NCI-H1092 (cell line): ENCODE measurements around the gene CYGB.

Experiments
- DNase-seq: peaks from one replicate; lab custom pipeline; 2025; lab: John Stamatoyannopoulos, UW

The CYGB gene

DNA sequence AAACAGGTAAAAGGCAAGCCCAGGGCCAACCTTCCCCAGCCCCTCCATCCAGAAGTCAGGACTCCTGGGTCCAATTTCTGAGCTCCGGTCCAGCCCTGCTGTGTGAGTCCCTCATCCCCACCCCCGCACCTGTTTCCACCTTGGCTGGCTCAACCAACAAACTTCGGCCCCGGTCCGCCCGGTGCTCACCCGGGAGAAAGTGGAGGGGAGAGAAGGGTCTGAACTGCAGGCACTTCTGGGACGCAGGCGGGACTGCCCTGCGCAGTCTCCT is 36.8 kb downstream of the CYGB start:
- DNase-seq = no peak

GRCh38 chr17:76500074-76500746 is 37.3 kb downstream of the CYGB start:
- no peak for DNase-seq

GRCh38 chr17:76499267-76499667 is 38.2 kb downstream of the CYGB start:
- DNase-seq = no peak

GRCh38 chr17:76498876-76499251 is 38.6 kb downstream of the CYGB start:
- no peak for DNase-seq

DNA sequence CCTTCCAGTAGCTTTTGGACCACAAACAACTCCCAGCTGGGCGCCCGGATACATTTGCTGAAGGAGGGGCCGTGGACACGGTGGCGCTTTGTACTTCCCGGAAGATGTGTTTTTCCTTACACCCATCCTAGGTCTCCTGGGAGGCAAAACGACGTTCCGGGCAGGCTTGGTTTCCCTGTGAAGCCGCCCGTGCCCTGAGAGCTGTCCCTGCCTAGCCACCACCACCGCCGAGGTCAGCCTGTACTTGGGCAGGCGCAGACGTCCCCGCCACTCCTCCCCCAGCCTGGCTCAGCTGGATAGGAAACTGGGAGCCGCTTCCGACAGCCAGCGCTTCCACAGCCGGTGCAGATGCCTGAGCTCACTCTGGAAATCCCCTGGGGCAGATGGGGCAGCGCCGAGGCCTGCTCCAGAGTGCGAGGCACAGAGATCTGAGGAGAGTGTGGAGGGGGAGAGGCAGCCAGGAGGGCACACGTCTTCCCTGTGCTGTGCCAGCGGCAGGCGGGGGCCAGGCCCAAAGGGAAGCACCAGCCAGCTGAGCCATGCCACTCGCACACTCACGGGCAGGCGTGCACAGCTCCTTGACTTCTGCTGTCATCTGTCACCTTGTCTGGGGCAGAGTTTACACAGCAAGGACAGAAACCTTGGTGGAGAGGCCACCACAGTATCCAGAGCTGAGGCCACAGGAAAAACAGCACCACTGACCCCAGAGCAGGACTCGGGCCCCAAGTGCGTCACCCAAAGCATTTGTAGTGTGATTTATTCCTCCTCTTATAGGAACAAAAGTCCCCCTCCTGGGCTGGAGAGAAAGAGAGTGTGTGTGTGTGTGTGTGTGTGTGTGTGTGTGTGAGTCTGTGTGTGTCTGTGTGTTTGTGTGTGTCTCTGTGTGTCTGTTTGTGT is 39.3 kb downstream of the CYGB start:
- DNase-seq = peak; percentile 25

DNA sequence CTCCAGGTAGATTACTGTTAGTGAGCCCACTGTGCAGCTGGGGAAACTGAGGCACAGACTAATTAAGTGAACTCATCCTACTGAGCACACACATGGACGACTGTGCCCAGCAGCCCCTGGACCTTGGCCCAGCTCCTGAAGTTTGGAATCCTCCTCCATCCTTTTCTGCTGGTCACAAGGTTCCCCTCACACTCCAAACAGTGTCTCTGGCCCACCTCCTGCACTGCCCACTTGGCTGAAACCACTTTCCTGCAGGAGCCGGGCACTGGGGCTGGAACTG is 39.9 kb downstream of the CYGB start:
- DNase-seq = no peak

GRCh38 chr17:76496464-76496863 is 41.0 kb downstream of the CYGB start:
- no peak for DNase-seq

DNA sequence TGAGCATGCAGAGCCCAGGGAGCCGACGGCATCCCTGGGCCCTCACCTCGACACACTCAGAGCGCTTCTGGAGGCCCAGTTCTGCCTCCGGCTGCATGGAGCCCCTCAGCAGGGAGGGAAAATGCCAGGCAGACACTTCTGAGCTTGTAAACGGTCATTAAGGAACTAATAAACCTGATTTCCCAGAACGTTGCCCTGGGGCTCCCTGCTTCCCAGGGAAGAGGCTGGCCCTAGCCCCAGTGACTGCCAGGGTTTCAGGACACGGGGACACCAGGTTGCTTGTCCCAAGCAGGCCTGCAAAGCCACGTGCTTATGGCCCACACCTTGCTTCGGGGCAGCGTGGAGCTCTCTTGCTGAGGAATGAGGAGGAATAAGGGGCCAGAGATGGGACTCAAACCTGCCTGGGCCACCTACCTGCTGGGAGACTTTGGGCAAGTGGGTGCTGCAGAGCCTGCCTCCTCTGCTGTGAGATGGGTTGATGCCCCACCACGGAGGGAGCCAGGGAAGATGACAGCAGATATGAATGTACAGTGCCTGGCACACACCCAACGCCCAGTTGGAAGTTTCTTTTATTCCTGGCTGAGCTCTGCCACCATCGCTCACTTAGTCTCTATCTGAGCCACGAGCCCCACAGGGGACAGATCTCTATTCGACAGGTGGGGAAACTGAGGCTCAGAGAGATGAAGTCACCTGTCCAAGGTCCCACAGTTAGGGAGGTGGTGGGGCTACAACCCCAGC is 41.7 kb downstream of the CYGB start:
- no peak for DNase-seq

DNA sequence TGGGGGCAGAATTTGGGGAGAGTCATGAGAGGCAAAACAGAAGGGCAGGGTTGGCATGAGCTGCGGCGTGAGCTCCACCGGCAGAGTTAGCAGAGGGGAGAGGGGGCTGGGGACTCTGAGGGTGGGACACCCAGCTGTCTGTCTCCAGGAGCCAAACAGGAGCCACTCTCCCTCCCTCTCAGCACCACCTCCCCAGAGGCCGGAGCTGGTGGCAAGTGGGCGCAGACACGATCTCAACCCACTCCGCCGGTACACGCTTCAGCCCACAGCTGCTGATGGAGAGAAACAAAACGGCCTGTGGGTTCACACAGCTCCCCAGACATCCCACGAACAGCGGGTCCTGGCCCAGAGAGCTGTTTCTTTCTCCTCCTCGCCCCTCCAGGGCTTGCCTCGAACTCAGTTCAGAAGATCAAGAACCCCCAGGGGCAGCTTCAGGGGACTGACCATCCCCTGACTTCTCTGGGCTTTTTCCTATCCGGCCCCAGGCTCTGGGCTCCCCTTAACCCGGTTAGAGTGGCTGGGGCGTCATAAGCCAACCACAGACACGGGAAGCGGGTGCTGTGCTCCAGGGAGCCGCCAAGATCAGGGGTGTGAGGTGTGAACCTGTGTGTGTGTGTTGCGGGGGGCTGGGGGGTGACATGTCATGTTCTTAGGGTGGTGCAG is 43.9 kb downstream of the CYGB start:
- no peak for DNase-seq

GRCh38 chr17:76492989-76493501 is 44.5 kb downstream of the CYGB start:
- no peak for DNase-seq

DNA sequence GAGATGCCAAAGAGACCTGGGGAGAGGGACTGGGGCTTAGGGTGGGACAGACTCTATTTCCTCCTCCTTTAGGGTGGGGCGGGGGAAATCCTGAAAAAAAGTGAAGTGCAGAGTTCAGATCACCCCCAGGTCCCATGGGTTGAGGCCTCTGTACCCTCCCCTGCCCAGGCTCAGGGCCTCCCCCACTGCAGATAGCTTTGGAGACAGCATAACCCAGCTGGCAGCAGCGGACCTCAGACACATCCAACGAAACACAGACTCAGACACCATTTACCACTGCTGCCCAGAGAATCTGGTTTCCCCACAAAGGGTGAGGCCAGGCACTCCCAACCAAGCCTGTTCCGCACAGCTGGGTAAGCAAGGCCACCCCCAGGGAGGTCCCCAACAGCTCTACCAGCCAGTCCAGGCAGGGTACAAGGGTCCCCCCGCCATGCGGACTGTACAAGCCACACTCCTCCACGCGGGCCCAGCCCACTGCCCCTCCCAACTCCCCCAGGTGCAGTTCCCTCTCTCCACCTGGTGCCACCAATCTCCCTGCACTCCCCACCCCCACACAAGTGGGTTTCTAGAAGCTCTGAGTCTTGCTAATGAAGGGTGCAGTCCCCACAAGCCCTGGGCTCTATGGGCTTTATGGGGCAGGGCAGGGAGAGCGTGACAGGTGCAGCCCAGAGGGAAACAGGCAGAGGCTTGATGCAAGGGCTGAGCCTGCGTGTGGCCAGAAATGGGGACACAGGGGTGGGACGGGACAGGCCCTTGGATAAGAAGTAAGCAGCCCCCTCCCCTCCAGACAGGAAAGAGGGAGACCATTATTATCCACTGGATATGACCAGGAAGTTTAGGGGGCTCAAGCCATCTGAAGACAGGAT is 45.2 kb downstream of the CYGB start:
- DNase-seq = no peak

- DNase-seq = no peak
Measured at GRCh38 chr17:76491271-76492122, 46.0 kb downstream of the CYGB start.

DNA sequence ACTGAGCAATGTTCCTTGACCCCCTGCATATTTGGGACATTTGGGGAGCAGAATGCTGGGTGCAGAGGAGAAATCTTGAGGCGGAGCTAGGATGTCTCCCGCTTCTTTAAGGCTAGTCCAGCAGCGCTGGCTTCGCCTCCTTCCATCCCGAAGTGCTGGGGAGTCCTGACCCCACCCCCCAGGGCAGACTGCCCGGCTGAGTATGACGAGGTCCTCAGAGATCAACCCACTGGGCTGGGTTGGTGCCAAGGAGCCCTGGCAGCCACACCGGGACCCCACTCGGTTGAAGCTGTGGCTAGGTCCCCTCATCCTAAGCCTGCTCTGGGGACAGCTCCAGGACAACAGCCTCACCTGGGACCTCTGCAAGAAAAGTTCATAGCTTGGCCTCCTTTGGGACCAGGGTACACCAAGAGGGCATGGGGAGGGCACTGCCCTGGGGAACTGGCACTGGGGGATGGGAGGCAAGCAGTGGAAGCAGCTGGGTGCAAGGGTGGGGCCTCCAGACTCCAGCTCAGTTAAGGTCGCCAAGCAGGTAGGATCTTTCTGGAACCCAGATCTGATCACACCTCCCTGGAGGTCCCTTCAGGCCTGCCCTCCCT is 47.3 kb downstream of the CYGB start:
- DNase-seq = no peak

DNA sequence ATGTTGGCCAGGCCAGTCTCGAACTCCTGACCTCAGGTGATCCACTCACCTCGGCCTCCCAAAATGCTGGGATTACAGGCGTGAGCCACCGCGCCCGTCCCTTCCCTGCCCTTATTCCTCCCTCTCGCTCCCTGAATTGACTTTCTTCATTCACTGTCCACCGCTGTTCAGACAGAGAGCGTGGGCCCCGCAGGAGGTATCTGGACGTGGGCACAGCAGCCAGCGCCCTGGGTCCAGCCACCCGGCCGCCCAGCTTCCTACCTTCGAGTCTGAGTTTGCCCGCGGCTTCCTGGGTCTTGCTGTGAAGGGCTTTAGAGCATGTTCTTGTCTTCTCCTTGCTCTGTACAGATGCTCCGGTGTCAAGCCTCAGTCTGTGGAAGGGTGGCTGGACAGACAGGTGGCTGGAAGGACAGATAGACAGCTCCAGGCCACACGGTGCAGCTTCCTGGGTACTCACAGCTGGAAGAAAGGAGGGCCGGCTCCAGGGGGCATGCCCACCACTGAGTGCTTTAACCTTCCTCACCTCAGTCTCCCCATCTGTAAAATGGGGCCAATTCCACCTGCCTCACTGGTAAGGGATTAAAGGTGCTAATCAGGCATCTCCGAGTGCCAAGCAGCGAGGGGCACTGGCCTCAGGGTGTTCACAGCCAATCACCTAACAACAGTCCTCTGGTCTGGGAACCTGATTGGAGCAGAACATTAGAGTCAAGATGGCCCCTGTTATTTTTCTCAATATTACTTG is 49.9 kb downstream of the CYGB start:
- no peak for DNase-seq

- DNase-seq = no peak
Measured at GRCh38 chr17:76485569-76485968, 51.9 kb downstream of the CYGB start.

DNA sequence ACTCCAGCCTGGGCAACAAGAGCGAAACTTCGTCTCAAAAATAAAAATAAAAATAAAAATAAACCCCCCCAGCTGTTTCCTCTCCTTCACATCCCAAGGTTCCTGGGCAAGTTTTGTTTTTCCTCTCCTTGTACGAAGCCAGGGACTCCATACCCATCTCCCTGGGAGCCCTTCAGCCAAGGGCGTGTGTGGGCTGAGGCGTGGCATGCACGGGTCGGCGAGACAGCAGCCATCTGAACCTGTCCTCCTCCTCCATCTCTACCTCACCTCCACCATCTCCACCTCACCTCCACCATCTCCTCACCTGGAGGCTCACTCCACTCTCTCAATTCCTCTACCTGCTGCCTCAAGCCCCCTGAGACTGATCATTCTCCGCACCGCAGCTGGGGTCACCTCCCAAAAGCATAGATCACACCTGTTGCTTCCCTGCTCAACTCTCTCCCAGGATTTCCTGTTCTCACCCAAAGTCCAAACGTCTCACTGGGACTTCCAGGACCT is 53.2 kb downstream of the CYGB start:
- no peak for DNase-seq

- no peak for DNase-seq
Measured at GRCh38 chr17:76481071-76481655, 56.3 kb downstream of the CYGB start.

DNA sequence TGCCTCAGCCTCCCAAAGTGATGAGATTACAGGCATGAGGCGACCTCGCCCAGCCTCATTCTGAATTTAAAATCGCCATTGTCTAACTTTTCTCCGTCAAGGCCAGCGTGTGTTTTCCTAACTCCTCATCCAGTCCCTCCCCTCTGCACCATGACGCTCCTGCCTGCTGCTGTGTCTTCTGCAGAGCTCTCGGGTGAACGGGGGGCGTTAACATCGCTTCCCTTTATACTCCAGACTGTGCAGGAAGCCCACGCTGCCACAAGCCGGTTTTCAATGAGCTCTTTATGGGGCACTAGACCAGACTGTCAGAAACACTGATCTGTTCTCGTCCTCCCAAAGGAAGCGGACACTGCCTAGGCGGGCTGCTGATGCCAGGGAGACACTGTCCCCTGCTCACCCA is 56.9 kb downstream of the CYGB start:
- DNase-seq = no peak

DNA sequence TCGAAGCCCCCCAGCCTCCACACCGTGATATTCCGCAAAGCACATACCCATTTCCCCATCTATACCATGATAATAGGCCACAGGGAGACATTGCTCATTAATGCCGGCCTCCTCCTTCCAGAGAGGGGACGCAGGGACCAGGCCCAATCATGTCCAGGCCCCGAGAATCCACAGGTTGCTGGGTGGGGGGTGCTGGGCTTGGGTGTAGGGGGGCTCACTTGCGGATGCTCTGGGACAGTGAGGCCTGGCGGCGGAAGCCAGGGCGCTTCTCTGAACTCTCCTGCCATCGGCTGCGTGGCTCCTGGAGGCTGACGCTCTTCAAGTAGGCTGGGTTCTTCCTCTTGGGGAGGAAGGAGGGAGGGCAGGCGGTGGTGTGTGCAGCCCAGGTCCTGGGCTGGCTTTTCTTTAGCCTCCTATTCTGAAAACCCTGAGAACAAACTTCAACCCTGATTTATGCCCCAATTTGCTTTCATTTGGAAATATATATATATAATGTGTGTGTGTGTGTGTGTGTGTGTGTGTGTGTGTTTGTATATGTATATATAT is 57.9 kb downstream of the CYGB start:
- no peak for DNase-seq
